WI38 (cell line): ENCODE results near the gene INTS14.

ENCODE experiments used
- H3K4me3 ChIP-seq: 2 replicates; pipeline ENCODE4 v1.5.1; 2011; ENCODE audit warnings: low read depth, mild to moderate bottlenecking, control low read depth, low read length
- CTCF ChIP-seq: IDR thresholded peaks from 2 replicates; pipeline ENCODE4 v1.5.1; 2012; ENCODE audit warnings: low read depth, mild to moderate bottlenecking, control low read depth, low read length

Gene INTS14

DNA sequence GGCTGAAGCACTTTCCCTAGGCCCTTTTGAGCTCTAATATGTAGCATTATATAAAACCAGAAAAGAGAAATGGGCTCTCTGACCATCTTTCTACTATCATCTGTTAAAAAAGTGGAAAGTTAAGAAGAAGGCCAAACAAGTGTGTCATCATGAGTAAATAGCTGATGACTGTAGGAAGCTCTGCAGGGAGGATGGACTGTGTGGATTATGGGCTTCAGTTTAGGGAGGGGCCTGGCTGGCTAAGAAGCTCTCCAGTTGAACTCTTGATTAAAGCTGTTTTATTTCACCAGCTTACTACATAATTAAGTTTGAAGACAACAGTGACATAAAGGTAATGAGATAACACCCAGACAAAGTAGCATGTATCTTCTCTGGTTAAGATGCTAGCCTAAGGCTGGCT, 30.6 kb downstream of the INTS14 start:
- no peak for TF ChIP-seq CTCF
- no peak overlapping the region for H3K4me3 ChIP-seq

DNA sequence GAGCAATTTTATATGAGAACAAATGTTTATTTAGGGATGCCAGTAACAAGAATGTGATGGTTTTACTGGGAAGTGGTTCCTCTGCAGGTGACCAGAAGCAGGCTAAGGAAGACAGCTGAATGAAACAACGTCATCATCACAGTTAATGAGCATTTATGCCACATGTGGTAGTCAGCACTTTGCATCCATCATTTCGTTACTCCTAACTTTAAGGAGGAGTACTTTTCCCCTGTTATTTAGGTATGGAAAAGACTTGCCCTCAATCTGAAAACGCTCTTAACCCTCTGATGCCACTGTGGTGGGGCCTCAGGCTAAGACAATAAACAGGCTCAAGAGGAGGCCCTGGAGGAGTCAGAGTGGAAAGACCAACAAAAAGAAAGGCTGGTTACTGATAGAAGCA, 31.2 kb downstream of the INTS14 start:
- no peak for TF ChIP-seq CTCF
- no peak overlapping the region for H3K4me3 ChIP-seq

- H3K4me3 ChIP-seq = no peak overlapping the region
- TF ChIP-seq CTCF = no peak
Observed at GRCh38 chr15:65578904-65579728, 31.8 kb downstream of the INTS14 start.

DNA sequence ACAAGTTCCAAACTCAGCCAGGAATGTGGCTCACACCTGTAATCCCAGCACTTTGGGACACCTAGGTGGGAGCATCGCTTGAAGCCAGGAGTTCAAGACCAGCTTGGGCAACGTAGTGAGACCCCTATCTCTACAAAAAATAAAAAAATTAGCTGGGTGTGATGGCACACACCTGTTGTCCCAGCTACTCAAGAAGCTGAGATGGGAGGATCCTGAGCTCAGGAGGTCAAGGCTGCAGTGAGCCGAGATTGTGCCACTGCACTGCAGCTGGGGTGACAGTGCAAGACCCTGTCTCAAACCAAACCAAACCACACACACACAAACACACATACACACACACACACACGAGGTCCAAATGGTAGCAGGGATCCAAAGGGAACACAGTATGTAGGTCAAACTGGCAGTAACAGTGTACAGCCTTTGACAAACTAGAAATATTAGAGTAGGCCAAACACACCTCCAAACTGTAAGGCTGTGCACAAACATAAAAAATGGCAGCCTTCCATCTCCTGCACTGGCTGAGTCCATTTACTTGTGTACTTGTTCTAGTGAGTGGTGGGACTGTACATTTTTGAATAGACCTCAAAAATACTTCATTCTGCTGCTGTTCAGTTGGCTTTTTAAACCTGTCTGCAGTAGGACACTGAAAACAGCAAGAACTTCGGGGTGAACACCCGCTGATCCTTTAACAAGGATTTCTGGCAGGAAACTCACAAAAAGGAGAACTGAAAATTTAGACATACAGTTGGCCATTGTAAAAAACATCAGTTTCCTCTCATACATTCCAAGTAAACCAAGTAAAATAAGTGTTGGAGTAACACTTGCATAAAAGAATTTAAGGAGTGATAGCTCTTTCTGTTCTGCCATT, 33.6 kb downstream of the INTS14 start:
- TF ChIP-seq CTCF = no peak
- no peak overlapping the region for H3K4me3 ChIP-seq

GRCh38 chr15:65576664-65577063, 34.3 kb downstream of the INTS14 start:
- TF ChIP-seq CTCF = no peak
- H3K4me3 ChIP-seq = no peak overlapping the region

- no peak for TF ChIP-seq CTCF
- H3K4me3 ChIP-seq = no peak overlapping the region
Observed at GRCh38 chr15:65571971-65572370, 39.0 kb downstream of the INTS14 start.

DNA sequence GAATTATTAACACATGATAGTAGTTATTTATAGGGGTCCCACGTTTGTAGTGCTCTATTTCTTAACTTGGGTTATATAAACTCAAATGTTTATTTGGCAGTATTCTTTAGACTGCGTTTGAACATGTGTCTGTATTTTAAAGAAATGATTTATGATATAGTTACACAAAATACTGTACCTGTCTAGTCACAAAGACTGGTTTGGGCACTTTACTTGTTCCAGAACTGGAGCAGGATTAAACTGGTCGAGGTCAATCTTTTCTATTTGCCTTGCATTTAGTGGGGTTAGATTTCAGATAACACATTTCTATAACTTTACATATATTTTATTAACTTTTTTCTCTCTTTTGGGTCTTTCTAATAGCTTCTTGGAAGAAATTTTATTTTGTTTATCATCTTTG, 41.2 kb downstream of the INTS14 start:
- H3K4me3 ChIP-seq = no peak overlapping the region
- TF ChIP-seq CTCF = no peak
